Esophagus muscularis mucosa (tissue), 3 donors: ENCODE data around the gene AQP12B.

Experiments used
- CTCF ChIP-seq, 3 experiments: fragments of 200-600 bp in 2 of 3; fragments of 450-650 bp in 1 of 3; sonication (generic) in 2 of 3; IDR thresholded peaks; one replicate each; pipeline ENCODE4 v1.5.1; 2017 to 2019; ENCODE audit warnings: antibody characterized with exemption in 3 of 3, mild to moderate bottlenecking in 2 of 3, moderate library complexity in 1 of 3
- POLR2AphosphoS5 ChIP-seq, 2 donors: sonication (generic); formaldehyde crosslinking; IDR thresholded peaks; one replicate each; pipeline ENCODE4 v1.6.1; 2017; ENCODE audit warnings: antibody characterized with exemption in 2 of 2

GRCh38 chr2:240647503-240648154 lies 35.1 kb downstream of the AQP12B start:
- TF ChIP-seq CTCF (IDR thresholded peaks at IDR 0.05) (no peak), POLR2AphosphoS5 (IDR thresholded peaks at IDR 0.05) (no peak)
